Activated CD8-positive, alpha-beta memory T cell treated with anti-CD3 and anti-CD28 coated beads, Interleukin-2, amount 50 U/mL, for 1 hour (primary cell): ENCODE results near the gene ATP6V0E1.
"Not testable (repeated sequence)": the region's sequence is repeated elsewhere in the genome, so short reads cannot be mapped to it uniquely, and the experiment has no call there.

Experiments
- DNase-seq: peaks from one replicate; pipeline ENCODE4 v3.0.0-alpha.2; 2020; ENCODE audit errors: extremely low read depth

ATP6V0E1 gene

DNA sequence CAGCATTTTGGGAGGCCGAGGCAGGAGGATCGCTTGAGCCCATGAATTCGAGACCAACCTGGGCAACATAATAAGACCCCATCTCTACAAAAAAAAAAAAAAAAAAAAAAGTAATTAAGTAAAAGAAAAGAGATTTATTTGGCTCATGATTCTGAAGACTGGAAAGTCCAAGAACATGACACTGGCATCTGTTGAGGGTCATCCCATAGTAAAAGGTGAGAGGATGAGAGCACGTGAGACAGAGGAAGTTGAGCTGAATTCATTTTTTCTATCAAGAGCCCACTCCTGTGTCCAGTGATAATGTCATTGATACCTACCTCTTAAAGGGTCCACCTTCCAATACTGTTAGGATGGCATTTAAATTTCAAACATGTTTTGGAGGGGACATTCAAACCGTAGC is 92.4 kb downstream of the ATP6V0E1 start:
- no peak for DNase-seq

DNA sequence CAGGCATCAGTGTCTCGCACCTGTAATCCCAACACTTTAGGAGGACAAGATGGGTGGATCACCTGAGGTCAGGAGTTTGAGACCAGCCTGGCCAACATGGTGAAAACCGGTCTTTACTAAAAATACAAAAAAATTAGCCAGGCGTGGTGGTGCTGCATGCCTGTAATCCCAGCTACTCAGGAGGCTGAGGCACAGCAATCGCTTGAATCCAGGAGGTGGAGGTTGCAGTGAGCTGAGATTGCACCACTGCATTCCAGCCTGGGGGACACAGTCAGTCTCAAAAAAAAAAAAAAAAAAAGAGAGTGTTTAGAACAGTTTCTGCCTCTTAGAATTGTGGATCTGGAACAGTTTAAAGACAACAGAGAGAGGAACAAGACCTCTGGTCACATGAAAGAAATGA is 92.9 kb downstream of the ATP6V0E1 start:
- not testable (repeated sequence) for DNase-seq

DNA sequence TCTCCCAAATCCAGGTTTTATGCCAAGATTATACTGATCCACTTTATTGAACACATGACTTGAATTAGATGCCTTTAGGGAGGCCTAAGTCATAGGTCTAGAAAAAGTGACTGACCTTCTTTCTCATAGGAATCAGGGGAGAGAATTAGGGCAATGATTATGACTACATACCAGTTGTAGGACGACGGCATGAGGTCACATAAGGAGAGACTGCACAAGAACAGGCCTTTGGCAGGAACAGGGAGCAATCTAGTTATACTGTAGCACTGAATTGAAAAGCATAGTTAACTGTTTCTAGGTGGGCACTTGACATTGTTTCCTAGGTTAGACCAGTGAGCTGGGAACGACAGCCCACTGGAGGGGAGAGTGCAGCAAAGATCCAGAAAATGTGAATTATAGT is 95.3 kb downstream of the ATP6V0E1 start:
- DNase-seq = no peak
